ENCODE data around the gene P2RY13. TPM values are rescaled to one million over a fixed set of nuclear protein-coding genes. Genes with fewer than 3 reads are reported as not detected.
A peak's percentile ranks its signal among the peaks of the same experiment; 100 is the strongest.

Gene P2RY13
- total and polyA plus RNA-seq, 10 of the 15 experiments (the other 5 are each of a cell fraction or from before 2014, with no cell fraction given) = not detected

DNA sequence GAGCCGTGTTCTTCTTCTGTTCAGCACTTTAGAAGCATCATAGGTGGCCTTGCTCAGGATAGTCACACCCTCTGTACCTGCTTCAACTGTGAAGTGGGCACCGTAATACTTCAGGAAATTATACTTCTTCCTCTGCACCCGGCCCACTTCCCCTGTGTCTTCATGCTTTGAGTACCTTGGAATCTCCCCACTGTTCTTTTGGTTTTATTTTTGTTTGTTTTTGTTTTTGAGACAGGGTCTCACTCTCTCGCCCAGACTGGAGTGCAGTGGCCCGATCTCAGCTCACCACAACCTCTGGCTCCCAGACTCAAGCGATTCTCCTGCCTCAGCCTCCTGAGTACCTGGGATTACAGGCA lies 52.7 kb downstream of the P2RY13 start:
- peak; percentile 87 for ATAC-seq
- peak overlapping the region; percentile 68 for H2AFZ ChIP-seq (ENCODE audit: control insufficient read depth, low read depth, low read length)
- no peaks in the 10 kb centered on the region for H4K20me1 ChIP-seq (ENCODE audit: control insufficient read depth, insufficient read depth)
- BruUV-seq (replicated peaks) = no TSS peak
- H3K4me3 ChIP-seq = no peak overlapping the region; the same call in 1 of the 2 replicates
- POLR2A ChIA-PET = no interaction called here
- H3K79me2 ChIP-seq (ENCODE audit: control insufficient read depth, insufficient read depth, low read length) = no peaks in the 10 kb centered on the region
- in situ Hi-C loops (cut with MboI) (loop anchor here (5.0 to 10.0 kb wide), 3 partner anchors 49 to 732 kb away; partner anchors contain the start of genes EIF2A and SERP1), intact Hi-C loops (cut with micrococcal nuclease; ENCODE audit: unreplicated experiment) (no loop called here)
- H3K9ac ChIP-seq (ENCODE audit: control insufficient read depth, insufficient read depth, low read length) = no peak overlapping the region
- RAD21 ChIA-PET (ENCODE audit: unreplicated experiment) = interaction anchor here (6.0 kb wide), 1 partner anchor 49 kb away, joined by 50 read pairs; no protein-coding TSS in a partner anchor
- H3K36me3 ChIP-seq (ENCODE audit: control insufficient read depth in 2 of 2, insufficient read depth in 2 of 2, low read length in 1 of 2) = no peaks in the 10 kb centered on the region
- peak overlapping the region; percentile 54 for H3K4me2 ChIP-seq (ENCODE audit: control insufficient read depth, insufficient read depth)
- no peak for FAIRE-seq
- peaks cover 36% of the 10 kb centered on the region for H3K4me1 ChIP-seq (ENCODE audit: control insufficient read depth, insufficient read depth, low read length)
- 1% methylated on average over 6 of the region's 6 CpGs for WGBS (ENCODE audit: insufficient coverage, insufficient replicate concordance, low lambda C conversion rate, missing lambda C conversion rate)
- no peak for DNase-seq (ENCODE audit: low read depth, low spot score)
- SMC1A ChIA-PET (ENCODE audit: uncharacterized antibody, unreplicated experiment) = interaction anchor here (1.1 to 6.7 kb wide), 6 partner anchors 13 to 113 kb away, joined by 3 to 57 read pairs (median 10); no protein-coding TSS in a partner anchor
- CTCF ChIA-PET = interaction anchor here (1.2 to 9.6 kb wide), 3 partner anchors 49 to 109 kb away, joined by 3 to 182 read pairs (median 17); no protein-coding TSS in a partner anchor
- H3K9me3 ChIP-seq (replicated peaks; ENCODE audit: control insufficient read depth, insufficient read depth, low read length) = no peaks in the 10 kb centered on the region
- no peak overlapping the region for H3K27ac ChIP-seq (ENCODE audit: control insufficient read depth, insufficient read depth)
- TF ChIP-seq MYC (IDR thresholded peaks at IDR 0.05; ENCODE audit: insufficient read depth, insufficient read length, insufficient replicate concordance, low read length, severe bottlenecking) = no peak
- peak in 1 of 2 experiments; percentile 61; a peak in 1 of 4 replicates for TF ChIP-seq ETV6 (conservative IDR thresholded peaks at IDR 0.05 in 1 of 2, IDR thresholded peaks at IDR 0.05 in 1 of 2; ENCODE audit: borderline replicate concordance in 1 of 2, low read depth in 1 of 2)
- no peak for TF ChIP-seq RELA (IDR thresholded peaks at IDR 0.05; ENCODE audit: borderline replicate concordance, partially characterized antibody)
- peak; percentile 63 for TF ChIP-seq JUNB (IDR thresholded peaks at IDR 0.05)
- TF ChIP-seq SPI1 (IDR thresholded peaks at IDR 0.05; ENCODE audit: borderline replicate concordance, insufficient read depth, low read depth, low read length) = peak; percentile 66; the same call in 1 of the 2 replicates
- TF ChIP-seq, protein P1, sequence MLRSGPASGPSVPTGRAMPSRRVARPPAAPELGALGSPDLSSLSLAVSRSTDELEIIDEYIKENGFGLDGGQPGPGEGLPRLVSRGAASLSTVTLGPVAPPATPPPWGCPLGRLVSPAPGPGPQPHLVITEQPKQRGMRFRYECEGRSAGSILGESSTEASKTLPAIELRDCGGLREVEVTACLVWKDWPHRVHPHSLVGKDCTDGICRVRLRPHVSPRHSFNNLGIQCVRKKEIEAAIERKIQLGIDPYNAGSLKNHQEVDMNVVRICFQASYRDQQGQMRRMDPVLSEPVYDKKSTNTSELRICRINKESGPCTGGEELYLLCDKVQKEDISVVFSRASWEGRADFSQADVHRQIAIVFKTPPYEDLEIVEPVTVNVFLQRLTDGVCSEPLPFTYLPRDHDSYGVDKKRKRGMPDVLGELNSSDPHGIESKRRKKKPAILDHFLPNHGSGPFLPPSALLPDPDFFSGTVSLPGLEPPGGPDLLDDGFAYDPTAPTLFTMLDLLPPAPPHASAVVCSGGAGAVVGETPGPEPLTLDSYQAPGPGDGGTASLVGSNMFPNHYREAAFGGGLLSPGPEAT (IDR thresholded peaks at IDR 0.05; ENCODE audit: low read depth) = 0 out of 2 replicates have a peak, but pooled peaks have one; percentile 32
- no peak; a peak in 1 of 4 replicates for TF ChIP-seq IKZF2 (IDR thresholded peaks at IDR 0.05)
- TF ChIP-seq ZNF274 (IDR thresholded peaks at IDR 0.05; ENCODE audit: insufficient read depth, insufficient read length) = no peak
- 0 out of 2 replicates have a peak, but pooled peaks have one; percentile 38 for TF ChIP-seq NFIC (IDR thresholded peaks at IDR 0.05; ENCODE audit: low read depth, low read length)
- 0 out of 2 replicates have a peak, but pooled peaks have one; percentile 42 for TF ChIP-seq EED (IDR thresholded peaks at IDR 0.05; ENCODE audit: low read depth)
- TF ChIP-seq FOS (IDR thresholded peaks at IDR 0.05; ENCODE audit: borderline replicate concordance, extremely low read depth, insufficient read length) = no peak
- H3K27me3 ChIP-seq (replicated peaks in 1 of 2; ENCODE audit: control insufficient read depth in 2 of 2, insufficient read depth in 2 of 2, low read length in 1 of 2) = no peaks in the 10 kb centered on the region

Other genes with a start within 250 kb of the P2RY13 start
- gene MED12L, start 243.9 kb downstream of the P2RY13 start, total RNA-seq (2014; rRNA removed) = 0.05 and 0.06 TPM in 2 replicates
- 0.04 and 0.05 TPM in 2 replicates for gene MED12L, start 243.9 kb downstream of the P2RY13 start, total RNA-seq (2014; rRNA removed; fragmentation: Illumina TruSeq; extraction: Trizol)
- 0.03 TPM in 2 replicates for gene MED12L, start 243.9 kb downstream of the P2RY13 start, total RNA-seq (2021)
- gene MED12L, start 243.9 kb downstream of the P2RY13 start, polyA plus RNA-seq (2011; rRNA removed) = 0.01 TPM in 1 of 2 replicates, not detected in the other
- 0.01 and 0.03 TPM in 2 replicates for gene MED12L, start 243.9 kb downstream of the P2RY13 start, polyA plus RNA-seq (2014; fragmentation: Illumina TruSeq; extraction: Trizol)
- gene MED12L, start 243.9 kb downstream of the P2RY13 start, polyA plus RNA-seq (2014; fragmentation: Nextera tagmentation; extraction: Ambion mirVana) = under 1 TPM; 0.02 to 0.04 TPM
- 0.01 and 0.03 TPM in 2 replicates for gene MED12L, start 243.9 kb downstream of the P2RY13 start, polyA plus RNA-seq (2014; rRNA removed)
- under 1 TPM in 1 of 2 experiments, not detected in 1; 0.05 TPM for gene MED12L, start 243.9 kb downstream of the P2RY13 start, polyA plus RNA-seq (2016; fragmentation: Nextera tagmentation; extraction: Ambion mirVana)
- not detected in 2 replicates for gene GPR171, start 126.3 kb downstream of the P2RY13 start, total RNA-seq (2014; rRNA removed)
- gene GPR171, start 126.3 kb downstream of the P2RY13 start, total RNA-seq (2014; rRNA removed; fragmentation: Illumina TruSeq; extraction: Trizol) = not detected in 2 replicates
- not detected in 2 replicates for gene GPR171, start 126.3 kb downstream of the P2RY13 start, total RNA-seq (2021)
- gene GPR171, start 126.3 kb downstream of the P2RY13 start, polyA plus RNA-seq (2011; rRNA removed) = 0.07 and 0.26 TPM in 2 replicates
- not detected in 2 replicates for gene GPR171, start 126.3 kb downstream of the P2RY13 start, polyA plus RNA-seq (2014; fragmentation: Illumina TruSeq; extraction: Trizol)
- under 1 TPM in 1 of 2 experiments, not detected in 1; 0.05 TPM for gene GPR171, start 126.3 kb downstream of the P2RY13 start, polyA plus RNA-seq (2014; fragmentation: Nextera tagmentation; extraction: Ambion mirVana)
- gene GPR171, start 126.3 kb downstream of the P2RY13 start, polyA plus RNA-seq (2014; rRNA removed) = not detected in 2 replicates
- gene GPR171, start 126.3 kb downstream of the P2RY13 start, polyA plus RNA-seq (2016; fragmentation: Nextera tagmentation; extraction: Ambion mirVana) = not detected
- gene P2RY14, start 51.0 kb downstream of the P2RY13 start, total RNA-seq (2014; rRNA removed) = 0.06 TPM in 1 of 2 replicates, not detected in the other
- 0.05 TPM in 1 of 2 replicates, not detected in the other for gene P2RY14, start 51.0 kb downstream of the P2RY13 start, total RNA-seq (2014; rRNA removed; fragmentation: Illumina TruSeq; extraction: Trizol)
- not detected in 2 replicates for gene P2RY14, start 51.0 kb downstream of the P2RY13 start, total RNA-seq (2021)
- gene P2RY14, start 51.0 kb downstream of the P2RY13 start, polyA plus RNA-seq (2011; rRNA removed) = not detected in 2 replicates
- 0.10 and 0.28 TPM in 2 replicates for gene P2RY14, start 51.0 kb downstream of the P2RY13 start, polyA plus RNA-seq (2014; fragmentation: Illumina TruSeq; extraction: Trizol)
- gene P2RY14, start 51.0 kb downstream of the P2RY13 start, polyA plus RNA-seq (2014; fragmentation: Nextera tagmentation; extraction: Ambion mirVana) = not detected
- 0.06 and 0.37 TPM in 2 replicates for gene P2RY14, start 51.0 kb downstream of the P2RY13 start, polyA plus RNA-seq (2014; rRNA removed)
- gene P2RY14, start 51.0 kb downstream of the P2RY13 start, polyA plus RNA-seq (2016; fragmentation: Nextera tagmentation; extraction: Ambion mirVana) = not detected
- gene GPR87, start 12.7 kb downstream of the P2RY13 start, total RNA-seq (2014; rRNA removed) = 0.06 TPM in 1 of 2 replicates, not detected in the other
- not detected in 2 replicates for gene GPR87, start 12.7 kb downstream of the P2RY13 start, total RNA-seq (2014; rRNA removed; fragmentation: Illumina TruSeq; extraction: Trizol)
- gene GPR87, start 12.7 kb downstream of the P2RY13 start, total RNA-seq (2021) = not detected in 2 replicates
- not detected in 2 replicates for gene GPR87, start 12.7 kb downstream of the P2RY13 start, polyA plus RNA-seq (2011; rRNA removed)
- 0.10 TPM in 1 of 2 replicates, not detected in the other for gene GPR87, start 12.7 kb downstream of the P2RY13 start, polyA plus RNA-seq (2014; fragmentation: Illumina TruSeq; extraction: Trizol)
- under 1 TPM in 1 of 2 experiments, not detected in 1; 0.16 TPM for gene GPR87, start 12.7 kb downstream of the P2RY13 start, polyA plus RNA-seq (2014; fragmentation: Nextera tagmentation; extraction: Ambion mirVana)
- 0.08 TPM in 1 of 2 replicates, not detected in the other for gene GPR87, start 12.7 kb downstream of the P2RY13 start, polyA plus RNA-seq (2014; rRNA removed)
- gene GPR87, start 12.7 kb downstream of the P2RY13 start, polyA plus RNA-seq (2016; fragmentation: Nextera tagmentation; extraction: Ambion mirVana) = under 1 TPM; 0.21 to 0.27 TPM
- gene P2RY12, start 55.2 kb upstream of the P2RY13 start, total RNA-seq (2014; rRNA removed) = 0.73 and 0.93 TPM in 2 replicates
- gene P2RY12, start 55.2 kb upstream of the P2RY13 start, total RNA-seq (2014; rRNA removed; fragmentation: Illumina TruSeq; extraction: Trizol) = 0.85 and 0.92 TPM in 2 replicates
- 0.38 and 0.48 TPM in 2 replicates for gene P2RY12, start 55.2 kb upstream of the P2RY13 start, total RNA-seq (2021)
- 0.14 TPM in 1 of 2 replicates, not detected in the other for gene P2RY12, start 55.2 kb upstream of the P2RY13 start, polyA plus RNA-seq (2011; rRNA removed)
- gene P2RY12, start 55.2 kb upstream of the P2RY13 start, polyA plus RNA-seq (2014; fragmentation: Illumina TruSeq; extraction: Trizol) = 0.81 and 1.0 TPM in 2 replicates
- gene P2RY12, start 55.2 kb upstream of the P2RY13 start, polyA plus RNA-seq (2014; fragmentation: Nextera tagmentation; extraction: Ambion mirVana) = under 1 TPM; 0.27 to 0.85 TPM
- 0.34 and 0.59 TPM in 2 replicates for gene P2RY12, start 55.2 kb upstream of the P2RY13 start, polyA plus RNA-seq (2014; rRNA removed)
- gene P2RY12, start 55.2 kb upstream of the P2RY13 start, polyA plus RNA-seq (2016; fragmentation: Nextera tagmentation; extraction: Ambion mirVana) = under 1 TPM in 1 of 2 experiments, not detected in 1; 0.35 TPM
- under 0.01 TPM in 1 of 2 replicates, not detected in the other for gene IGSF10, start 131.5 kb upstream of the P2RY13 start, total RNA-seq (2014; rRNA removed)
- gene IGSF10, start 131.5 kb upstream of the P2RY13 start, total RNA-seq (2014; rRNA removed; fragmentation: Illumina TruSeq; extraction: Trizol) = 0.18 TPM in 1 of 2 replicates, not detected in the other
- gene IGSF10, start 131.5 kb upstream of the P2RY13 start, total RNA-seq (2021) = 0.03 and 0.05 TPM in 2 replicates
- gene IGSF10, start 131.5 kb upstream of the P2RY13 start, polyA plus RNA-seq (2011; rRNA removed) = 0.03 and 0.04 TPM in 2 replicates
- gene IGSF10, start 131.5 kb upstream of the P2RY13 start, polyA plus RNA-seq (2014; fragmentation: Illumina TruSeq; extraction: Trizol) = 0.01 and 0.08 TPM in 2 replicates
- gene IGSF10, start 131.5 kb upstream of the P2RY13 start, polyA plus RNA-seq (2014; fragmentation: Nextera tagmentation; extraction: Ambion mirVana) = under 1 TPM; under 0.01 to 0.02 TPM
- 0.04 TPM in 1 of 2 replicates, not detected in the other for gene IGSF10, start 131.5 kb upstream of the P2RY13 start, polyA plus RNA-seq (2014; rRNA removed)
- gene IGSF10, start 131.5 kb upstream of the P2RY13 start, polyA plus RNA-seq (2016; fragmentation: Nextera tagmentation; extraction: Ambion mirVana) = not detected